Measurements from ENCODE around the gene BRPF1. TPM values are rescaled to one million over a fixed set of nuclear protein-coding genes. Genes with fewer than 3 reads are reported as not detected.
"Not testable (repeated sequence)": the region's sequence is repeated elsewhere in the genome, so short reads cannot be mapped to it uniquely, and the experiment has no call there.

BRPF1 gene
- total RNA-seq, 2 experiments from 2014 or later: 23.3 to 25.9 TPM

DNA sequence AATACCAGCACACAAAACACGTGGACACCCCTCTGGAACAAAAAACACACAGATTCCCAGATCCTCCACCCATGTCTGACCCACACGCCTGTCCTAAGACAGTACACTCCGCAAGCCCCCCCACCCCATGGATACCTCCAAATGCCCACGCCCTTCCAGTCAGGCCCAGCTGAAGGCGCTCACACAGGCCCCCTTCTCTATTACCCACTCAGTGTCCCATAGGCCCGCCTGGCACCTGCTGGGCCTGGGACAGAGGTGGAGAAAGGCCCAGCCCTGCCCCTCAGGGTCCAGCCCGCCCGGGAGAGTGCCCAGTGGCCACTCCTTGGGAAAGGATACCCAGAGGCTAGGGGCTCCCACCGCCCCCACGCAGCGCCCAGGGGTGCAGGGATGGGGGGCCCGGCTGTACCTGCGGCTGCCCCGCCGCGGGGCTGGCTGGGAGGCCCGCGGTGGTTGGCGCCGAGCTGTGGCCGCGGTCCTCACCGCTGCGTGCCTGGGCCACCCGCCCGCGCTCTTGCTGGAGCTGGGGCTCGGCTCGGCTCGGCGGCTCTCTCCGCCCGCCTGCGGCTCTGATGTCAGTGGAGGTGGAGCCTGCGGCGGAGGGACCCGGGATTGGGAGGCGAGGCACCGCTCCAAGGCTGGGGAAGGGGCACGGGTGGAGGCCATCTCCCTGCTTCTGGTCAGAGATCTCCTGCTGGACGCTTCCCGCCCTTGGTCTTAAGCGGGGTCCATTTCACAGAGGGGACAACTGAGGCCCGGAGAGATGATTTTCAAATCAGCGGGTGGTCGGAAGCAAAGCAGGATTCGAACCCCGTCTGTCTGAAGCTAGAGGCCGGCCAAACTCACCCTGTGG, 38.1 kb downstream of the BRPF1 start, which contains the start of gene CAMK1:
TSS of gene CAMK1 (minus strand) at position 522 of the 850 bp plus-strand sequence. CDS start 2,198 bp downstream, outside the sequence.
- Mint-ChIP-seq H3K4me3 (peak within 1 kb of the TSS; percentile 79), H3K27ac (peak within 1 kb of the TSS; percentile 78), H3K4me1 (peaks cover 21% of the 10 kb centered on the region), H3K36me3 (ENCODE audit: low read depth) (peaks cover 20% of the 10 kb centered on the region), H3K9me3 (ENCODE audit: low read depth) (no peaks in the 10 kb centered on the region), H3K27me3 (no peaks in the 10 kb centered on the region)
- DNase-seq (peak; percentile 88), ATAC-seq (peak; percentile 97)
- intact Hi-C loops (cut with DNase I, micrococcal nuclease): loop anchor here (1.0 to 2.0 kb wide), 3 partner anchors 9 to 24 kb away; partner anchors contain the start of gene ARPC4 (in 1 of the 2)
- ChIA-PET CTCF (interaction anchor here (0.9 to 2.6 kb wide), 7 partner anchors 8 to 225 kb away, joined by 3 to 8 read pairs (median 3); partner anchors contain the start of gene OGG1), POLR2A (interaction anchor here (1.0 to 1.6 kb wide), 3 partner anchors 9 to 23 kb away, joined by 3 to 7 read pairs (median 6); partner anchors contain the start of genes ARPC4, OGG1 and TADA3)

- intact Hi-C loops (cut with DNase I, micrococcal nuclease): no loop called here
- Mint-ChIP-seq H3K4me1 (peaks cover 18% of the 10 kb centered on the region), H3K36me3 (ENCODE audit: low read depth) (peaks cover 16% of the 10 kb centered on the region), H3K4me3 (peak overlapping the region; percentile 79), H3K27ac (peak overlapping the region; percentile 78), H3K27me3 (no peaks in the 10 kb centered on the region), H3K9me3 (ENCODE audit: low read depth) (no peaks in the 10 kb centered on the region)
- CTCF ChIA-PET: interaction anchor here (0.9 to 1.9 kb wide), 5 partner anchors 12 to 37 kb away, joined by 3 to 8 read pairs (median 3); partner anchors contain the start of gene OGG1
- DNase-seq (no peak), ATAC-seq (peak; percentile 6)
- POLR2A ChIA-PET: interaction anchor here (0.6 to 1.6 kb wide), 4 partner anchors 8 to 22 kb away, joined by 3 to 7 read pairs (median 6); partner anchors contain the start of genes ARPC4, OGG1 and TADA3
Observed at GRCh38 chr3:9770276-9770812, 38.8 kb downstream of the BRPF1 start.

- peaks cover 20% of the 10 kb centered on the region for H3K4me1 Mint-ChIP-seq
- CTCF ChIA-PET: interaction anchor here (1.3 to 1.9 kb wide), 4 partner anchors 20 to 38 kb away, joined by 3 to 8 read pairs (median 4); partner anchors contain the start of gene OGG1
- H3K27me3 Mint-ChIP-seq; H3K27ac Mint-ChIP-seq; H3K9me3 Mint-ChIP-seq (ENCODE audit: low read depth); DNase-seq; intact Hi-C loops (cut with DNase I, micrococcal nuclease); ATAC-seq: not testable (repeated sequence)
- H3K4me3 Mint-ChIP-seq: peak overlapping the region; percentile 79
- peaks cover 12% of the 10 kb centered on the region for H3K36me3 Mint-ChIP-seq (ENCODE audit: low read depth)
- POLR2A ChIA-PET: interaction anchor here (0.6 to 1.6 kb wide), 2 partner anchors 9 to 21 kb away, joined by 3 to 6 read pairs; partner anchors contain the start of gene OGG1
Observed at GRCh38 chr3:9771007-9771406, 39.5 kb downstream of the BRPF1 start.

DNA sequence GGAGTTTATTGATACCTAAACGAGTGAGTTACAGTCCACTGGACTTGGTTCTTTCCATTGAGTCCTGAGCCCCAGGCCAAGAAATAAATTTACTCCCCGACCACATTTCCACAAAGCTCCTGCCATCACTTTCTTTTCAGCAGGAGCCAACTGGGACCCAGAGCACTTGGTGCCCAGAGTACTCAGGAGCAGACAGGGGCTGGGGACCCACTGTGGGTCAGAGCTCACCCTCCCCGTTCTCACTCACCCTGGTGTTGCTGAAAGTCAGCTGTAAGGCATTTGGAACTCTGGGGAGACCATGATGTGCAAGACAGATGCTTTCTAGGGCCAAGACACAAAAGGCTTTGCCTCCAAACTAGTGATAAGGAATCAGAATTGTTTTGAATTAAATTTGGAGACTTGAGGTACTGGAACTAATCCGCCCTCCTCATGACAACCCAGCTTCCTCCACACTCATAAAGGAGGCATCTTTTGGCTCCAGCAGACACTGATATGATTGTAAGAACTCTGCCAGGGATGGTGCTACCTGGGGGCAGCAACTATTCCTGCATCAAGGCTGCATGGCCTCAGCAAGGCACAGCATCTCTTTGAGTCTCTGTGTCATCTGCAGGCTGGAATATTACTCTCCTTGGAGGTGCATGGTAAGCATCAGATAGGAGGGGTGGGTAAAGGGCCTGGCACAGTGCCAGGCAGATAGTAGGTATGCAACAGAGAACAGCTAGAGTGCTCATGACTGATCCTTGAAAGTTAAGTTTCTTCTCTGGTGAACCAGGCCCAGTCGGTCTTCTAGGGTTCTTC, 45.6 kb downstream of the BRPF1 start:
- ChIA-PET POLR2A (interaction anchor here (0.9 to 1.7 kb wide), 6 partner anchors 7 to 23 kb away, joined by 3 to 13 read pairs (median 5); partner anchors contain the start of genes ARPC4, CAMK1 and TADA3), CTCF (interaction anchor here (0.6 to 2.4 kb wide), 9 partner anchors 9 to 45 kb away, joined by 3 to 11 read pairs (median 6); partner anchors contain the start of genes ARPC4, OGG1 and TADA3)
- Mint-ChIP-seq H3K36me3 (ENCODE audit: low read depth) (peaks cover 23% of the 10 kb centered on the region), H3K4me1 (peaks cover 53% of the 10 kb centered on the region), H3K9me3 (ENCODE audit: low read depth) (no peaks in the 10 kb centered on the region), H3K27me3 (no peaks in the 10 kb centered on the region), H3K4me3 (no peak overlapping the region), H3K27ac (peak overlapping the region; percentile 95)
- peak; percentile 52 for DNase-seq
- intact Hi-C loops (cut with DNase I, micrococcal nuclease): loop anchor here (5.0 kb wide), 2 partner anchors 45 to 465 kb away; partner anchors contain the start of gene BRPF1 (in 1 of the 2)
- no peak for ATAC-seq

DNA sequence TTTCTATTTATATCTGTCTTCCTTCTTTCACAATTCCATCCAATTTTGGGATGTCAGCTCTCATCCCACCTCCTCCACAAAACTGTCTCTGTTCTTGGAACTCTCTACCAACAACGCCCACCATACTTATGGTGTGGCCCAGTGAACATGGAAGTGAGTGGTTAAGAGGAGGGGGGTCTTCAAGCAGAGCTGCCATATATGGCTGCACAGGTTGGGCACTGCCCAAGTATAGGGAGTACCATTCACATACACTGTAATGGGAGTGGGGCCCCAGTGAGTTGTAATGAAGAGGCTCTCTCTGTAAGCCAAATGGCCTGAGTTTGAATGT, 46.1 kb downstream of the BRPF1 start:
- intact Hi-C loops (cut with DNase I, micrococcal nuclease): loop anchor here (1.0 to 5.0 kb wide), 7 partner anchors 8 to 465 kb away; partner anchors contain the start of genes BRPF1 (in 2 of the 2), TADA3 (in 2 of the 2) and CAMK1 (in 1 of the 2)
- POLR2A ChIA-PET: interaction anchor here (0.9 to 1.7 kb wide), 7 partner anchors 8 to 381 kb away, joined by 3 to 13 read pairs (median 4); partner anchors contain the start of genes ARPC4, CAMK1 and TADA3
- no peaks in the 10 kb centered on the region for H3K9me3 Mint-ChIP-seq (ENCODE audit: low read depth)
- H3K4me1 Mint-ChIP-seq: peaks cover 58% of the 10 kb centered on the region
- H3K27ac Mint-ChIP-seq: peak overlapping the region; percentile 95
- peaks cover 27% of the 10 kb centered on the region for H3K36me3 Mint-ChIP-seq (ENCODE audit: low read depth)
- H3K4me3 Mint-ChIP-seq: peak overlapping the region; percentile 30
- peak; percentile 50 for DNase-seq
- H3K27me3 Mint-ChIP-seq: no peaks in the 10 kb centered on the region
- ATAC-seq: peak; percentile 48
- CTCF ChIA-PET: interaction anchor here (0.6 to 2.4 kb wide), 8 partner anchors 9 to 45 kb away, joined by 3 to 11 read pairs (median 7); partner anchors contain the start of genes ARPC4, OGG1 and TADA3

- ChIA-PET CTCF (interaction anchor here (0.6 to 2.4 kb wide), 8 partner anchors 9 to 355 kb away, joined by 3 to 11 read pairs (median 7); partner anchors contain the start of genes ARPC4, OGG1 and TADA3), POLR2A (interaction anchor here (0.7 to 1.7 kb wide), 8 partner anchors 9 to 382 kb away, joined by 3 to 13 read pairs (median 4); partner anchors contain the start of genes ARPC4, CAMK1 and TADA3)
- H3K27ac Mint-ChIP-seq: peak overlapping the region; percentile 95
- ATAC-seq (peak; percentile 87), DNase-seq (peak; percentile 87)
- peaks cover 34% of the 10 kb centered on the region for H3K36me3 Mint-ChIP-seq (ENCODE audit: low read depth)
- H3K9me3 Mint-ChIP-seq (ENCODE audit: low read depth): no peaks in the 10 kb centered on the region
- intact Hi-C loops (cut with DNase I, micrococcal nuclease): loop anchor here (1.0 to 5.0 kb wide), 8 partner anchors 9 to 464 kb away; partner anchors contain the start of genes BRPF1 (in 2 of the 2), TADA3 (in 2 of the 2) and CAMK1 (in 1 of the 2)
- H3K4me3 Mint-ChIP-seq: peak overlapping the region; percentile 36
- peaks cover 61% of the 10 kb centered on the region for H3K4me1 Mint-ChIP-seq
- H3K27me3 Mint-ChIP-seq: no peaks in the 10 kb centered on the region
Observed at GRCh38 chr3:9778143-9779074, 46.9 kb downstream of the BRPF1 start.

GRCh38 chr3:9779075-9779593, 47.6 kb downstream of the BRPF1 start:
- ATAC-seq: no peak
- DNase-seq: peak; percentile 33
- Mint-ChIP-seq H3K36me3 (ENCODE audit: low read depth) (peaks cover 34% of the 10 kb centered on the region), H3K9me3 (ENCODE audit: low read depth) (no peaks in the 10 kb centered on the region), H3K27ac (peak overlapping the region; percentile 95), H3K27me3 (no peaks in the 10 kb centered on the region), H3K4me3 (peak overlapping the region; percentile 36), H3K4me1 (peaks cover 61% of the 10 kb centered on the region)
- CTCF ChIA-PET: interaction anchor here (2.1 to 2.4 kb wide), 2 partner anchors 11 to 12 kb away, joined by 8 to 11 read pairs; no protein-coding TSS in a partner anchor
- POLR2A ChIA-PET: interaction anchor here (1.5 to 1.7 kb wide), 2 partner anchors 9 to 25 kb away, joined by 6 to 7 read pairs; partner anchors contain the start of gene CAMK1
- intact Hi-C loops (cut with DNase I, micrococcal nuclease): loop anchor here (1.0 to 5.0 kb wide), 3 partner anchors 47 to 463 kb away; partner anchors contain the start of gene BRPF1 (in 1 of the 2)

- ChIA-PET POLR2A (interaction anchor here (0.5 to 0.6 kb wide), 3 partner anchors 197 to 964 kb away, joined by 3 to 6 read pairs (median 3); no protein-coding TSS in a partner anchor), CTCF (no interaction called here)
- H3K27me3 Mint-ChIP-seq: no peaks in the 10 kb centered on the region
- H3K4me3 Mint-ChIP-seq: no peak overlapping the region
- H3K27ac Mint-ChIP-seq: peak overlapping the region; percentile 95
- H3K4me1 Mint-ChIP-seq: peaks cover 61% of the 10 kb centered on the region
- DNase-seq (peak; percentile 56), ATAC-seq (peak; percentile 22)
- H3K36me3 Mint-ChIP-seq (ENCODE audit: low read depth): peaks cover 37% of the 10 kb centered on the region
- intact Hi-C loops (cut with DNase I, micrococcal nuclease): loop anchor here (1.0 to 5.0 kb wide), 3 partner anchors 48 to 462 kb away; partner anchors contain the start of gene BRPF1 (in 1 of the 2)
- no peaks in the 10 kb centered on the region for H3K9me3 Mint-ChIP-seq (ENCODE audit: low read depth)
Observed at GRCh38 chr3:9779721-9780457, 48.4 kb downstream of the BRPF1 start.
